HG02588 (cell line): ENCODE measurements around the gene C1orf226.
"Not testable (repeated sequence)": the region's sequence is repeated elsewhere in the genome, so short reads cannot be mapped to it uniquely, and the experiment has no call there.

Experiments used
- ATAC-seq: cut with Tn5 transposase; IDR thresholded peaks from one replicate; pipeline ENCODE4 v1.9.1; 2021; ENCODE audit warnings: mild to moderate bottlenecking, moderate library complexity; ENCODE audit not compliant: unreplicated experiment

Gene C1orf226

DNA sequence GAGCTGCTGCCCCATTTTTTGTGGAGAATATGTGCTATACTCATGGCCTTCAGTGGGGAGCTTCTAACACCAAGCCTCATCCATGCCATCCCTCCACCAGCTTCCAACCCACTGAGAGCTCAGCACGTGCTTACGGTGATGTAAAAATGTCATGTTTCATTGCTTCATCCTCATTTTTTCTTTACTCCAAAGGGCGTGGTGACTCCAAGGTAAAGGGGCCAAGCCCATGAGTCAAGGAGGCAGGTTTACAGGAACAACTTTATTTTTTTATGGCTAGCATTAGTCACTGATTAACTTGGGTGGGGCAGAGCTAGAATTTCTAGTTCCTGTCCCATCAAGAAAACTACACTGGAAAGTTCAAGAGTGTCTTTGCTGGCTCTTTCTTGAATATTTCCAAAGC is at the start of gene C1orf226:
Gene C1orf226, plus strand, starts transcription at position 346 of the 400 bp plus-strand sequence. CDS start 174 bp downstream, outside the sequence.
- ATAC-seq = no peak

DNA sequence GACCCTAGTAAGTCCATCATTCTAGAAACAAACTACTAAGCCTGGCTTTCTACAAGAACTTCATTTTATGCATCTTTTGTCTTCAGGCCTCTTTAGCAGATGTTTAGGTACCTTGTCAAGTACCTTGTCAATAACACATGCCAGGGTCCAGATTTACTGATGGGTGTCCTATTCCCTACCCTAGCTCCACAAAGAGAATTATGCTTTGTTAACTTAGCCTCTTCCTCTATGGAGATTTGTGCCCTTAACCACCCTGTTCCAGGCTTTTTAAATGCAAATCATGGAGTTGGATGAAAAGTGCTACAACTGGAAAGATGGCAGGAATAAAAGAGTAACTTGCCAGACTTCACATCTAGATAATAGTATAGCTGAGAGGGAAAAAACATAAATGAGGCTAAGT is 47.5 kb upstream of the C1orf226 start:
- ATAC-seq = no peak

GRCh38 chr1:162335126-162335525 is 46.4 kb upstream of the C1orf226 start:
- no peak for ATAC-seq

GRCh38 chr1:162336621-162337285 is 44.8 kb upstream of the C1orf226 start:
- no peak for ATAC-seq

- ATAC-seq = no peak
These were observed 39.0 kb upstream of the C1orf226 start for GRCh38 chr1:162342452-162342983.

GRCh38 chr1:162343470-162343869 is 38.1 kb upstream of the C1orf226 start:
- no peak for ATAC-seq

DNA sequence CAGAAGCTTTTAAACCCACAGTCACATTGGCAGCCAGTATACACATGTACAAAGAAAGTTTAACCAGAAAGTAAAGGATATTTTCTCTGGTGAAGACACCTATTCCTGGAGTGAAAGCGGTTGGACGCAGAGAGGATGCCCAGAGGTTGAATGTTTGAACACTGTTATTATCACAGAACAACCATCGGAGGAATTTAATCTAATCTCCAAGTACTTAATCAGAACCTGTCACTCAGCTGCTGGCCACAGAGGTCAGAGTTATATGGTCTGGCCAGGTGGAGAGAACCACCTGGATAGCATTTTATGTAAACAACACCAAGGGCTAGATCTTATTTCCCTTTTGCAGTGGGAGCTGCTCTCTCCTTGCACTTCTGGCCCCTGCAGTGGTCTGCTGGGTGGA is 34.2 kb upstream of the C1orf226 start:
- ATAC-seq = no peak

- no peak for ATAC-seq
These were observed 31.7 kb upstream of the C1orf226 start for GRCh38 chr1:162349635-162350330.

GRCh38 chr1:162351246-162351842 is 30.2 kb upstream of the C1orf226 start:
- no peak for ATAC-seq

GRCh38 chr1:162351874-162352273 is 29.7 kb upstream of the C1orf226 start:
- not testable (repeated sequence) for ATAC-seq

- no peak for ATAC-seq
These were observed 28.4 kb upstream of the C1orf226 start for GRCh38 chr1:162353078-162353477.

DNA sequence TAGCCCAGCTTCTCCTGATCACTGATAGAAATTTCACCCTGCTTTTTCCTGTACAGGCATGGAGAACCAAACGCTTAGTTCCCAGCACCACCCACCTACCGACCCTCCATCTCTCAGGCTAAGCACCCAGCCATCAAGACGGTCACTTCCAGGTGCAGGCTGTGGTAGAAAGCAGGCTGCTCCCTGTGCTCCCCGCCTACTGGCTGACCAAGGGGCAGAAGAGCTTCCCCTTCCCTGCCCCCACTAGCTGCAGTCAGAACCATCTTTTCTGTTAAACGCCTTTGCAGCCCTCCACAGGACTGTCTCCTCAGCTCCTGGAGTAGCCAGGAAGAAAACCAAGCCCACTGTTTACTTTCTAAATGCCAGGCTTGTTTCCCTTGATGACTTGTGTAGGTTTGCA is 27.8 kb upstream of the C1orf226 start:
- no peak for ATAC-seq

DNA sequence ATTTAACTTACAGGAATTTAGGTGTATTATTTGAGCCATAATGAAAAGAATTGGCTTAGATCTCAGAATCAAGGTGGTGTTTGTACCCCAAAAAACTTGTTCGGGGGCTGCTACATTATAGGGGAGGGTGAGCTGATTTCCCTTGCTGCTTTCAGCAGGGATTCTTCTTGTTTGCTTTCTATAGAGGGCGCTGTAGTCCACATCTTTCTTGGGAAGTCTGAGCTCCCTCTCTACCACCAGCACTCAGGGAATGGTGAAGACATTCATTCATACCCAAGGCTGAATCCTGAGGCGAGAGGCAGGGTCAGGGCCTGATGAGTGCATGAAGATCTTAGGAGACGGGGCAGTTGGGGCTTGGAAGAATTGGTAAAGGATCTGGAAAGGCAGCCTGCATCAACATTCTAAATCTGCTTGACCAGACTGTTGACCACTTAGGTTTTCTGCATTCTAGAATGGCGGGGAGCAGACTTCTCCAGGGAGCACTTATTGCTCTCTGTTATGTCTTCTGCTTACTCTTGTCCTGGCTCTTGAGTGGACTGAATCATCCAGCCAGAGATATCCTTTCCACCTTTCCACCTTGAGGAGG is 23.8 kb upstream of the C1orf226 start:
- no peak for ATAC-seq

DNA sequence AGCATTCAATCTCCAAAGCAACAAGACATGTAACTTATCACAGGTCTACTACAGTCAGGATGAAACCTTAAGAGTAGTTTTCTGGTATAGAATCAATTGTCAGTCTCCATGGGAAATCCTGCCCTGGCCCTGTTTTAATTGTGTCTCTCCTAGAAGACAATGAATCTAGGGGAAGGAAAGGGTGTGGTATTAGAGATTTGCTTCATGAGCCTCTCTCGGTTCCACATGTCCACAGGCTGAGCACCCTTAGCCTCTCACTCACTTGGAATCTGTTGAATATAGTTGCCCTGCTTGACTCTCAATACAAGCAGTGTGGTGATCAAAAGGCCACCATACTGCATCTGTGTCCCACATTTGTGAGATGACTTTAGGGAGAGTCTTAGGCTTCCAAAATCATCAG is 22.6 kb upstream of the C1orf226 start:
- ATAC-seq = no peak

GRCh38 chr1:162359523-162360236 is 21.8 kb upstream of the C1orf226 start:
- ATAC-seq = no peak

DNA sequence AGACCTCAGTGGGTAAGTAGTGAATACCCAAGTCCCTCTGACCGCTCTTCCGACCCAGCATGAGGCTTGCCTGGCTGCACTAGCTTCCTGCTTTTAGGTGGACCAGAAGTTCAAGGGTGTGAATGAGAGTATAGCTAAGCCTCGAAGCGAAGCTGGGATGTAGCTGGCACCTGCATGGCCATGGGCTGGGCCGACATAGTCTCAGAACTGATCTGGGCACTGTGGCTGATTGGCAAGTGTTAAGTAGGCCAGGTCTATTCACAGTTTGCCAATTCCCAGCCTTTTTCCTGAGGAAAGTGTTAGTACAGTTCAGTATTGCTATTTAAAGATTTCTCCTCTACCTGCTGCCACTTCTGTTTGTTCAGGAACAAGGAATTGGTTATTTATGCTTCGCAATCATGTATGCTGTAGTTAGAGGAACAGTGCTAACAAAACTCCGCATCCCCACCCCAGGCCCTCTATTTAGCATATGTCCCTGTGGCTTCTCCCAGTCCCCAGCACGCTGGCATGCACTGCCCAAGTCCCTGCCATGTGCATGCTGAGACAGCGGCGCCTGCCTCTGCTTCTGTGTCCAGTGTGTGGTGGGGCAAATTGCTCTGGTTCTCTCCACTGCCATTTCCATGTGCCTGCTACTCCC is 21.2 kb upstream of the C1orf226 start:
- no peak for ATAC-seq

GRCh38 chr1:162360874-162361260 is 20.7 kb upstream of the C1orf226 start:
- ATAC-seq = no peak

- peak; percentile 26 for ATAC-seq
These were observed 20.2 kb upstream of the C1orf226 start for GRCh38 chr1:162361349-162361748.

DNA sequence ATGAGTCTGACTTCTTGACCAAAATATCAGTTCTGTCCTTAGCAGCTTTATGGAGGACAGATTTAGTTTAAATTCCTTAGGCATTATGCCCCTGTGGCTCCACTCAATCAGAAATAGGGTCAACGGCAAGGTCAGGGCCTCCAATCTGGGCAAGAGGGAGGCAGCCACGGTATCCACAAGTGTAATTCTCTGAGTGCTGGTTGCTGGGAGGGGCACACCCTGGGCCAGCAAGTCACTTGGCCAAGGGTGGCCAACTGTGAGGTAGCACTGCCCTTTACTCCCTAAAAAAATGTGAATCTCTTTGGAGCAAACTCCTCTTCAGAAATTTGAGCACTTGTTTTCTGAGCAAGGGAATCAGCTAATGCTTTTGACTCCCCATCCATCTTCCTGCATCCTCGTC is 17.7 kb upstream of the C1orf226 start:
- no peak for ATAC-seq

- no peak for ATAC-seq
These were observed 17.0 kb upstream of the C1orf226 start for GRCh38 chr1:162364498-162364897.
